Measurements from ENCODE around the gene BLCAP.
A peak's percentile ranks its signal among the peaks of the same experiment; 100 is the strongest.

BLCAP gene

GRCh38 chr20:37544386-37544785 is 16.7 kb upstream of the BLCAP start:
- no peak overlapping the region for H3K27ac ChIP-seq (replicated peaks)
- H3K27me3 ChIP-seq (ENCODE audit: insufficient read depth, poor library complexity, severe bottlenecking): no peaks in the 10 kb centered on the region
- H3K4me3 ChIP-seq (replicated peaks; ENCODE audit: insufficient read depth, low read length): no peak overlapping the region
- no peak for TF ChIP-seq CTCF (IDR thresholded peaks at IDR 0.05; ENCODE audit: insufficient read depth, low read length)
- TF ChIP-seq, protein P1, sequence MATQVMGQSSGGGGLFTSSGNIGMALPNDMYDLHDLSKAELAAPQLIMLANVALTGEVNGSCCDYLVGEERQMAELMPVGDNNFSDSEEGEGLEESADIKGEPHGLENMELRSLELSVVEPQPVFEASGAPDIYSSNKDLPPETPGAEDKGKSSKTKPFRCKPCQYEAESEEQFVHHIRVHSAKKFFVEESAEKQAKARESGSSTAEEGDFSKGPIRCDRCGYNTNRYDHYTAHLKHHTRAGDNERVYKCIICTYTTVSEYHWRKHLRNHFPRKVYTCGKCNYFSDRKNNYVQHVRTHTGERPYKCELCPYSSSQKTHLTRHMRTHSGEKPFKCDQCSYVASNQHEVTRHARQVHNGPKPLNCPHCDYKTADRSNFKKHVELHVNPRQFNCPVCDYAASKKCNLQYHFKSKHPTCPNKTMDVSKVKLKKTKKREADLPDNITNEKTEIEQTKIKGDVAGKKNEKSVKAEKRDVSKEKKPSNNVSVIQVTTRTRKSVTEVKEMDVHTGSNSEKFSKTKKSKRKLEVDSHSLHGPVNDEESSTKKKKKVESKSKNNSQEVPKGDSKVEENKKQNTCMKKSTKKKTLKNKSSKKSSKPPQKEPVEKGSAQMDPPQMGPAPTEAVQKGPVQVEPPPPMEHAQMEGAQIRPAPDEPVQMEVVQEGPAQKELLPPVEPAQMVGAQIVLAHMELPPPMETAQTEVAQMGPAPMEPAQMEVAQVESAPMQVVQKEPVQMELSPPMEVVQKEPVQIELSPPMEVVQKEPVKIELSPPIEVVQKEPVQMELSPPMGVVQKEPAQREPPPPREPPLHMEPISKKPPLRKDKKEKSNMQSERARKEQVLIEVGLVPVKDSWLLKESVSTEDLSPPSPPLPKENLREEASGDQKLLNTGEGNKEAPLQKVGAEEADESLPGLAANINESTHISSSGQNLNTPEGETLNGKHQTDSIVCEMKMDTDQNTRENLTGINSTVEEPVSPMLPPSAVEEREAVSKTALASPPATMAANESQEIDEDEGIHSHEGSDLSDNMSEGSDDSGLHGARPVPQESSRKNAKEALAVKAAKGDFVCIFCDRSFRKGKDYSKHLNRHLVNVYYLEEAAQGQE (IDR thresholded peaks at IDR 0.05; ENCODE audit: insufficient replicate concordance, low read depth): no peak
- no peak for TF ChIP-seq POLR2AphosphoS5 (IDR thresholded peaks at IDR 0.05; ENCODE audit: low read depth)
- no peak for TF ChIP-seq SPI1 (IDR thresholded peaks at IDR 0.05; ENCODE audit: borderline replicate concordance, low read depth)
- TF ChIP-seq GABPA (IDR thresholded peaks at IDR 0.05; ENCODE audit: low read depth): no peak
- DNase-seq (ENCODE audit: low read depth in 1 of 2, low spot score in 1 of 2): no peak

DNA sequence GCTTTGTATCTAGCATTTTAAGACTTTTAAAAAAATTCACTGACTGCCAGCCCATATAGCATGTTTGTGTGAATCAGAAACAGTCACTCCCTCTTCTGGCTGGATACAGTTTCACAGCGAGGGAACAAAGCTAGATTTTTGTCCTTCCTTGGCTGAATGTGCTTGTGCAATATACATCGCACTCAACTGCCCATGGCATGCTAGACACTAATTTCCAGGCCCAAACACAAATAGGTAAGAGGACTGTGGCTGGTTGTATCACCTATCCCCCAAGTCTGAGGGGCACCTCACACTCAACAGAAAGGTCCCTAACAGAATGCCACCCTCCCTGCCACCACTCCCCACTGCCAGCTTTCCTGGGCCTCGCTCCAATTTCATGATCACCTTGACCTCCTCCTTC is 16.2 kb upstream of the BLCAP start:
- H3K27me3 ChIP-seq (ENCODE audit: insufficient read depth, poor library complexity, severe bottlenecking): no peaks in the 10 kb centered on the region
- no peak overlapping the region for H3K27ac ChIP-seq (replicated peaks)
- no peak for TF ChIP-seq POLR2AphosphoS5 (IDR thresholded peaks at IDR 0.05; ENCODE audit: low read depth)
- TF ChIP-seq CTCF (IDR thresholded peaks at IDR 0.05; ENCODE audit: insufficient read depth, low read length): peak; percentile 10
- no peak for TF ChIP-seq GABPA (IDR thresholded peaks at IDR 0.05; ENCODE audit: low read depth)
- no peak for TF ChIP-seq SPI1 (IDR thresholded peaks at IDR 0.05; ENCODE audit: borderline replicate concordance, low read depth)
- TF ChIP-seq, protein P1 (IDR thresholded peaks at IDR 0.05; ENCODE audit: insufficient replicate concordance, low read depth): no peak
- DNase-seq (ENCODE audit: low read depth in 1 of 2, low spot score in 1 of 2): no peak
- H3K4me3 ChIP-seq (replicated peaks; ENCODE audit: insufficient read depth, low read length): no peak overlapping the region

DNA sequence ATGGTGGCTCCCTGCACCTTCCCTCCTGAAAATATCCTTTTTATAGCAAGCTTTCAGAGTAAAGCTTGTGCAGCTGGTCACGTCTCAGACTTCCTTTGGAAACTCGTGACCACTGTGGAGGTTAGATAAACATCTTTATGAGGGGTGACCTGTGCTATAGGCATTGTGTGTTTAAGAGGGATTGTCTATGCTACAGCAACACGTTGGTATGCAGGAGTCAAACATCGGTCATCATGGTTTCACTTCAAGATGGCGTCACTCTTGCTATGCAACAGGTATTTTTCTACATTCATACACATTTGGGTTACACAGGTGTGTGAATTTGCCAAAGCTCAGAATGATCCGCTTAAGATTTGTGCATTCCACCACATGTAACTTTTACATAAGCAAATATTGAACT is 14.6 kb upstream of the BLCAP start:
- Histone ChIP-seq H3K27ac (replicated peaks) (no peak overlapping the region), H3K27me3 (ENCODE audit: insufficient read depth, poor library complexity, severe bottlenecking) (no peaks in the 10 kb centered on the region), H3K4me3 (replicated peaks; ENCODE audit: insufficient read depth, low read length) (no peak overlapping the region)
- TF ChIP-seq CTCF (IDR thresholded peaks at IDR 0.05; ENCODE audit: insufficient read depth, low read length): no peak
- no peak for TF ChIP-seq GABPA (IDR thresholded peaks at IDR 0.05; ENCODE audit: low read depth)
- TF ChIP-seq, protein P1 (IDR thresholded peaks at IDR 0.05; ENCODE audit: insufficient replicate concordance, low read depth): no peak
- no peak for TF ChIP-seq SPI1 (IDR thresholded peaks at IDR 0.05; ENCODE audit: borderline replicate concordance, low read depth)
- no peak for DNase-seq (ENCODE audit: low read depth in 1 of 2, low spot score in 1 of 2)

Measured in HL-60 (cell line).